Karpas-422 (cell line): Measurements from ENCODE around the gene SPINK5. TPM values are rescaled to one million over a fixed set of nuclear protein-coding genes. Genes with fewer than 3 reads are reported as not detected.
"Not testable (repeated sequence)": the region's sequence is repeated elsewhere in the genome, so short reads cannot be mapped to it uniquely, and the experiment has no call there.

Experiments used
- DNase-seq: peaks from one replicate; pipeline ENCODE4 v3.0.0-alpha.2; 2015
- H2AFZ ChIP-seq: fragments of 200-600 bp; sonication (generic); 2 replicates; pipeline ENCODE4 v1.6.1; 2014; ENCODE audit warnings: antibody characterized with exemption, low read length, mixed read lengths
- H3K27ac ChIP-seq: fragments of 200-600 bp; sonication (generic); 2 replicates; pipeline ENCODE4 v1.5.1; 2014; ENCODE audit warnings: mild to moderate bottlenecking, low read length, moderate library complexity
- H3K27me3 ChIP-seq: fragments of 200-600 bp; sonication (generic); 2 replicates; pipeline ENCODE4 v1.6.1; 2014; ENCODE audit warnings: low read length, mixed read lengths
- H3K36me3 ChIP-seq: fragments of 200-600 bp; sonication (generic); 2 replicates; pipeline ENCODE4 v1.6.1; 2014; ENCODE audit warnings: low read length, mixed read lengths; ENCODE audit not compliant: insufficient read depth
- H3K4me1 ChIP-seq: fragments of 200-600 bp; sonication (generic); 2 replicates; pipeline ENCODE4 v1.6.1; 2014; ENCODE audit warnings: mild to moderate bottlenecking, low read length, mixed read lengths
- H3K4me2 ChIP-seq: fragments of 200-600 bp; sonication (generic); 2 replicates; pipeline ENCODE4 v1.6.1; 2014; ENCODE audit warnings: low read length, low read depth, mild to moderate bottlenecking; ENCODE audit not compliant: poor library complexity, severe bottlenecking
- H3K4me3 ChIP-seq: fragments of 200-600 bp; sonication (generic); 2 replicates; pipeline ENCODE4 v1.5.1; 2014; ENCODE audit warnings: mild to moderate bottlenecking, antibody characterized with exemption, low read length, mixed read lengths
- H3K79me2 ChIP-seq: fragments of 200-600 bp; sonication (generic); 2 replicates; pipeline ENCODE4 v1.6.1; 2014; ENCODE audit warnings: mild to moderate bottlenecking, low read length, mixed read lengths
- H3K9ac ChIP-seq: fragments of 200-600 bp; sonication (generic); 2 replicates; pipeline ENCODE4 v1.6.0; 2014; ENCODE audit warnings: low read length
- H3K9me2 ChIP-seq: fragments of 200-600 bp; sonication (generic), shearing (Covaris generic); replicated peaks from 2 replicates; pipeline ENCODE4 v1.6.0; 2014; ENCODE audit warnings: mild to moderate bottlenecking, low read length, moderate library complexity; ENCODE audit not compliant: insufficient read depth
- H3K9me3 ChIP-seq: fragments of 300-700, 200-600 bp; sonication (generic); 2 replicates; pipeline ENCODE4 v1.6.1; 2014; ENCODE audit warnings: low read length, mixed read lengths
- H4K20me1 ChIP-seq: fragments of 200-600 bp; sonication (generic); 2 replicates; pipeline ENCODE4 v1.6.1; 2014; ENCODE audit warnings: mild to moderate bottlenecking, antibody characterized with exemption, low read length, low read depth; ENCODE audit not compliant: insufficient read depth
- total RNA-seq: library from RNA; depleted of rRNA; stranded (reverse); fragments of >200 nt; shearing (Covaris generic); gene quantifications from 2 replicates; pipeline ENCODE4 v1.2.3, GENCODE V29; 2014; ENCODE audit warnings: low replicate concordance

The SPINK5 gene
- total RNA-seq, 1 experiment from 2014 or later: not detected

- Histone ChIP-seq H3K79me2 (no peaks in the 10 kb centered on the region), H3K9me2 (no peaks in the 10 kb centered on the region), H3K9ac (no peak overlapping the region), H4K20me1 (no peaks in the 10 kb centered on the region), H3K27ac (no peak overlapping the region), H3K4me1 (no peaks in the 10 kb centered on the region), H3K4me2 (no peak overlapping the region), H2AFZ (no peak overlapping the region), H3K4me3 (no peak overlapping the region), H3K9me3 (no peaks in the 10 kb centered on the region), H3K27me3 (no peaks in the 10 kb centered on the region), H3K36me3 (no peaks in the 10 kb centered on the region)
- no peak for DNase-seq
Observed at GRCh38 chr5:148043705-148044104, 20.1 kb upstream of the SPINK5 start.

- H3K9me3 ChIP-seq, DNase-seq, H3K4me2 ChIP-seq, H3K27me3 ChIP-seq, H3K79me2 ChIP-seq, H2AFZ ChIP-seq, H3K4me3 ChIP-seq, H3K4me1 ChIP-seq, H3K9ac ChIP-seq, H4K20me1 ChIP-seq, H3K36me3 ChIP-seq, H3K9me2 ChIP-seq, H3K27ac ChIP-seq: not testable (repeated sequence)
Observed at GRCh38 chr5:148055160-148055559, 8.6 kb upstream of the SPINK5 start.

- no peaks in the 10 kb centered on the region for H3K27me3 ChIP-seq
- H3K9me3 ChIP-seq: peaks cover 4% of the 10 kb centered on the region
- H3K4me3 ChIP-seq: no peak overlapping the region
- DNase-seq: no peak
- H3K27ac ChIP-seq: no peak overlapping the region
- H3K4me2 ChIP-seq: no peak overlapping the region
- no peaks in the 10 kb centered on the region for H3K79me2 ChIP-seq
- no peak overlapping the region for H2AFZ ChIP-seq
- no peaks in the 10 kb centered on the region for H3K9me2 ChIP-seq
- no peaks in the 10 kb centered on the region for H4K20me1 ChIP-seq
- H3K9ac ChIP-seq: no peak overlapping the region
- no peaks in the 10 kb centered on the region for H3K4me1 ChIP-seq
- H3K36me3 ChIP-seq: no peaks in the 10 kb centered on the region
Observed at GRCh38 chr5:148060309-148060708, 3.5 kb upstream of the SPINK5 start.

GRCh38 chr5:148060881-148061280, 2.9 kb upstream of the SPINK5 start:
- peaks cover 2% of the 10 kb centered on the region for H3K9me3 ChIP-seq
- no peaks in the 10 kb centered on the region for H3K36me3 ChIP-seq

GRCh38 chr5:148070621-148071020, 6.8 kb downstream of the SPINK5 start:
- Histone ChIP-seq H3K9me2 (no peaks in the 10 kb centered on the region; the same call in 1 of the 2 replicates), H3K9ac (no peak overlapping the region), H3K27me3 (0 out of 2 replicates have a peak, but pooled peaks cover 2% of the 10 kb centered on the region), H3K36me3 (no peaks in the 10 kb centered on the region), H3K27ac (no peak overlapping the region), H3K4me2 (no peak overlapping the region), H3K4me3 (no peak overlapping the region), H3K9me3 (no peaks in the 10 kb centered on the region), H4K20me1 (no peaks in the 10 kb centered on the region), H2AFZ (no peak overlapping the region), H3K79me2 (no peaks in the 10 kb centered on the region), H3K4me1 (no peaks in the 10 kb centered on the region)
- DNase-seq: no peak

More at GRCh38 chr5:148060881-148061280, 2.9 kb upstream of the SPINK5 start:
- Histone ChIP-seq H4K20me1 (no peaks in the 10 kb centered on the region), H2AFZ (no peak overlapping the region), H3K4me2 (no peak overlapping the region), H3K27ac (no peak overlapping the region), H3K27me3 (no peaks in the 10 kb centered on the region), H3K9me2 (no peaks in the 10 kb centered on the region), H3K4me1 (no peaks in the 10 kb centered on the region), H3K4me3 (no peak overlapping the region), H3K9ac (no peak overlapping the region), H3K79me2 (no peaks in the 10 kb centered on the region)
- no peak for DNase-seq

GRCh38 chr5:148072207-148072606, 8.4 kb downstream of the SPINK5 start:
- H3K79me2 ChIP-seq: no peaks in the 10 kb centered on the region
- no peak for DNase-seq
- H3K4me3 ChIP-seq: no peak overlapping the region
- no peak overlapping the region for H3K4me2 ChIP-seq
- H2AFZ ChIP-seq: no peak overlapping the region
- 0 out of 2 replicates have a peak, but pooled peaks cover 3% of the 10 kb centered on the region for H3K27me3 ChIP-seq
- H3K9me3 ChIP-seq: no peaks in the 10 kb centered on the region
- no peaks in the 10 kb centered on the region for H3K36me3 ChIP-seq
- no peaks in the 10 kb centered on the region for H3K4me1 ChIP-seq
- H3K9ac ChIP-seq: no peak overlapping the region
- H3K27ac ChIP-seq: no peak overlapping the region
- no peaks in the 10 kb centered on the region for H4K20me1 ChIP-seq
- H3K9me2 ChIP-seq: no peaks in the 10 kb centered on the region; the same call in 1 of the 2 replicates

- no peaks in the 10 kb centered on the region for H3K9me3 ChIP-seq
- no peaks in the 10 kb centered on the region for H3K36me3 ChIP-seq
- H3K4me2 ChIP-seq: no peak overlapping the region
- H3K9ac ChIP-seq: no peak overlapping the region
- no peak overlapping the region for H2AFZ ChIP-seq
- H4K20me1 ChIP-seq: no peaks in the 10 kb centered on the region
- no peak overlapping the region for H3K4me3 ChIP-seq
- DNase-seq: no peak
- 0 out of 2 replicates have a peak, but pooled peaks cover 3% of the 10 kb centered on the region for H3K27me3 ChIP-seq
- no peaks in the 10 kb centered on the region; the same call in 1 of the 2 replicates for H3K9me2 ChIP-seq
- no peaks in the 10 kb centered on the region for H3K79me2 ChIP-seq
- H3K27ac ChIP-seq: no peak overlapping the region
- no peaks in the 10 kb centered on the region for H3K4me1 ChIP-seq
Observed at GRCh38 chr5:148075529-148075928, 11.7 kb downstream of the SPINK5 start.

- H3K9me3 ChIP-seq: no peaks in the 10 kb centered on the region
- H3K79me2 ChIP-seq: no peaks in the 10 kb centered on the region
- H3K9ac ChIP-seq: no peak overlapping the region
- no peaks in the 10 kb centered on the region for H3K27me3 ChIP-seq
- H4K20me1 ChIP-seq: no peaks in the 10 kb centered on the region
- H3K4me1 ChIP-seq: no peaks in the 10 kb centered on the region
- H3K4me2 ChIP-seq: no peak overlapping the region
- no peaks in the 10 kb centered on the region for H3K36me3 ChIP-seq
- H3K4me3 ChIP-seq: no peak overlapping the region
- H3K9me2 ChIP-seq: no peaks in the 10 kb centered on the region
- H3K27ac ChIP-seq: no peak overlapping the region
- H2AFZ ChIP-seq: no peak overlapping the region
- DNase-seq: no peak
Observed at GRCh38 chr5:148083203-148083602, 19.4 kb downstream of the SPINK5 start.

GRCh38 chr5:148084269-148084668, 20.5 kb downstream of the SPINK5 start:
- Histone ChIP-seq H3K9ac (no peak overlapping the region), H3K9me2 (no peaks in the 10 kb centered on the region), H3K27me3 (no peaks in the 10 kb centered on the region), H2AFZ (no peak overlapping the region), H3K9me3 (no peaks in the 10 kb centered on the region), H3K27ac (no peak overlapping the region), H3K79me2 (no peaks in the 10 kb centered on the region), H3K36me3 (no peaks in the 10 kb centered on the region), H4K20me1 (no peaks in the 10 kb centered on the region), H3K4me2 (no peak overlapping the region), H3K4me3 (no peak overlapping the region), H3K4me1 (peaks cover 4% of the 10 kb centered on the region; the same call in 1 of the 2 replicates)
- DNase-seq: no peak
